ENCODE data around the gene INTS11. TPM values are rescaled to one million over a fixed set of nuclear protein-coding genes. Genes with fewer than 3 reads are reported as not detected.
A peak's percentile ranks its signal among the peaks of the same experiment; 100 is the strongest.

Gene INTS11
- total and polyA plus RNA-seq, 2 donors (not counting 1 experiment from before 2014, with no cell fraction given), result 149 to 245 TPM

GRCh38 chr1:1356166-1356795 is 31.8 kb upstream of the INTS11 start:
- Histone ChIP-seq H2AFZ (ENCODE audit: insufficient read depth, low read depth, low read length, poor library complexity, severe bottlenecking) (no peak overlapping the region), H3K9ac (ENCODE audit: low read length) (no peak overlapping the region), H3K27ac (ENCODE audit: low read length in 2 of 2) (no peak overlapping the region), H3K79me2 (ENCODE audit: control insufficient read depth, insufficient read depth, low read length) (no peaks in the 10 kb centered on the region), H3K4me3 (ENCODE audit: control extremely low read depth in 1 of 5, extremely low read depth in 1 of 5, insufficient read depth in 1 of 5, low read depth in 2 of 5, low read length in 4 of 5) (no peak overlapping the region), H3K36me3 (replicated peaks in 1 of 2; ENCODE audit: control extremely low read depth in 1 of 2, control insufficient read depth in 1 of 2, extremely low read depth in 1 of 2, insufficient read depth in 2 of 2, low read length in 1 of 2) (no peaks in the 10 kb centered on the region), H3K9me3 (ENCODE audit: control extremely low read depth in 1 of 3, control insufficient read depth in 2 of 3, insufficient read depth in 1 of 3, low read length in 2 of 3) (peaks cover 0 to 13% (median 0%) of the 10 kb centered on the region in 3 donors), H3K4me1 (ENCODE audit: control insufficient read depth in 2 of 2, insufficient read depth in 2 of 2, low read length in 2 of 2) (peaks cover 39 to 41% of the 10 kb centered on the region in 2 donors), H3K4me2 (replicated peaks; ENCODE audit: low read depth, low read length, poor library complexity, severe bottlenecking) (no peak overlapping the region), H4K20me1 (ENCODE audit: control insufficient read depth, insufficient read depth, low read length, poor library complexity, severe bottlenecking) (peaks cover 6% of the 10 kb centered on the region), H3K27me3 (replicated peaks in 1 of 4; ENCODE audit: control extremely low read depth in 1 of 4, control insufficient read depth in 3 of 4, insufficient read depth in 4 of 4, low read length in 3 of 4) (peaks cover 0 to 73% (median 22%) of the 10 kb centered on the region in 4 experiments)
- H3K27ac Mint-ChIP-seq, result no peak overlapping the region
- TF ChIP-seq EZH2 (IDR thresholded peaks at IDR 0.05; ENCODE audit: borderline replicate concordance, insufficient read depth, low read depth, low read length, poor library complexity, severe bottlenecking) (no peak), CTCF (IDR thresholded peaks at IDR 0.05) (no peak)
- no peak overlapping the region for H3K4me3 Mint-ChIP-seq
- POLR2A ChIA-PET, result interaction anchor here (0.5 kb wide), 1 partner anchor 88 kb away, joined by 3 read pairs; no protein-coding TSS in a partner anchor
- WGBS (ENCODE audit: insufficient coverage), result 56% methylated on average over 6 of the region's 8 CpGs
- H3K4me1 Mint-ChIP-seq, result peaks cover 23% of the 10 kb centered on the region
- ATAC-seq (ENCODE audit: low read depth) (no peak), DNase-seq (no peak)
- H3K27me3 Mint-ChIP-seq, result peaks cover 30% of the 10 kb centered on the region
- H3K9me3 Mint-ChIP-seq (ENCODE audit: insufficient read depth), result no peaks in the 10 kb centered on the region
- intact Hi-C loops (cut with micrococcal nuclease), result no loop called here
- CTCF ChIA-PET, result no interaction called here

- WGBS (ENCODE audit: insufficient coverage), result 2% methylated on average over 43 of the region's 52 CpGs
- no peaks in the 10 kb centered on the region for H3K9me3 Mint-ChIP-seq (ENCODE audit: insufficient read depth)
- CTCF ChIA-PET, result no interaction called here
- Histone ChIP-seq H3K9me3 (ENCODE audit: control extremely low read depth in 1 of 3, control insufficient read depth in 2 of 3, insufficient read depth in 1 of 3, low read length in 2 of 3) (peaks cover 0 to 13% (median 0%) of the 10 kb centered on the region in 3 donors), H3K4me1 (ENCODE audit: control insufficient read depth in 2 of 2, insufficient read depth in 2 of 2, low read length in 2 of 2) (peaks cover 39 to 42% of the 10 kb centered on the region in 2 donors), H3K79me2 (ENCODE audit: control insufficient read depth, insufficient read depth, low read length) (no peaks in the 10 kb centered on the region), H2AFZ (ENCODE audit: insufficient read depth, low read depth, low read length, poor library complexity, severe bottlenecking) (no peak overlapping the region), H3K27me3 (replicated peaks in 1 of 4; ENCODE audit: control extremely low read depth in 1 of 4, control insufficient read depth in 3 of 4, insufficient read depth in 4 of 4, low read length in 3 of 4) (peaks cover 0 to 70% (median 19%) of the 10 kb centered on the region in 4 experiments), H3K4me2 (replicated peaks; ENCODE audit: low read depth, low read length, poor library complexity, severe bottlenecking) (peak overlapping the region; percentile 55), H3K4me3 (ENCODE audit: control extremely low read depth in 1 of 5, extremely low read depth in 1 of 5, insufficient read depth in 1 of 5, low read depth in 2 of 5, low read length in 4 of 5) (no peak overlapping the region), H3K27ac (ENCODE audit: low read length in 2 of 2) (no peak overlapping the region), H3K9ac (ENCODE audit: low read length) (no peak overlapping the region), H3K36me3 (replicated peaks in 1 of 2; ENCODE audit: control extremely low read depth in 1 of 2, control insufficient read depth in 1 of 2, extremely low read depth in 1 of 2, insufficient read depth in 2 of 2, low read length in 1 of 2) (no peaks in the 10 kb centered on the region), H4K20me1 (ENCODE audit: control insufficient read depth, insufficient read depth, low read length, poor library complexity, severe bottlenecking) (peaks cover 6% of the 10 kb centered on the region)
- POLR2A ChIA-PET, result interaction anchor here (0.6 to 0.7 kb wide), 2 partner anchors 14 to 51 kb away, joined by 3 read pairs; no protein-coding TSS in a partner anchor
- no peak for TF ChIP-seq CTCF (IDR thresholded peaks at IDR 0.05)
- TF ChIP-seq EZH2 (IDR thresholded peaks at IDR 0.05; ENCODE audit: borderline replicate concordance, insufficient read depth, low read depth, low read length, poor library complexity, severe bottlenecking), result no peak
- no peak overlapping the region for H3K4me3 Mint-ChIP-seq
- no peak overlapping the region for H3K27ac Mint-ChIP-seq
- ATAC-seq (ENCODE audit: low read depth), result no peak
- intact Hi-C loops (cut with micrococcal nuclease), result no loop called here
- peaks cover 25% of the 10 kb centered on the region for H3K27me3 Mint-ChIP-seq
- peaks cover 23% of the 10 kb centered on the region for H3K4me1 Mint-ChIP-seq
- DNase-seq, result no peak
These were observed 31.0 kb upstream of the INTS11 start for GRCh38 chr1:1355416-1355815.
